Neural progenitor cell (in vitro differentiated cells): ENCODE results near the gene KCNK7.

Experiments used
- EZH2 ChIP-seq: fragments of 200-600 bp; sonication (generic); IDR thresholded peaks from 2 replicates; pipeline ENCODE4 v1.6.1; 2017; ENCODE audit warnings: antibody characterized with exemption, mild to moderate bottlenecking, moderate library complexity
- EZH2phosphoT487 ChIP-seq: fragments of 200-600 bp; sonication (generic); IDR thresholded peaks from 2 replicates; pipeline ENCODE4 v1.6.1; 2017; ENCODE audit warnings: antibody characterized with exemption
- TF ChIP-seq, protein P1 (sequence below): fragments of 200-600 bp; sonication (generic); IDR thresholded peaks from 2 replicates; pipeline ENCODE4 v1.5.1; 2017; ENCODE audit warnings: antibody characterized with exemption, mild to moderate bottlenecking

GRCh38 chr11:65555693-65556231 lies 39.8 kb downstream of the KCNK7 start:
- TF ChIP-seq, protein P1, sequence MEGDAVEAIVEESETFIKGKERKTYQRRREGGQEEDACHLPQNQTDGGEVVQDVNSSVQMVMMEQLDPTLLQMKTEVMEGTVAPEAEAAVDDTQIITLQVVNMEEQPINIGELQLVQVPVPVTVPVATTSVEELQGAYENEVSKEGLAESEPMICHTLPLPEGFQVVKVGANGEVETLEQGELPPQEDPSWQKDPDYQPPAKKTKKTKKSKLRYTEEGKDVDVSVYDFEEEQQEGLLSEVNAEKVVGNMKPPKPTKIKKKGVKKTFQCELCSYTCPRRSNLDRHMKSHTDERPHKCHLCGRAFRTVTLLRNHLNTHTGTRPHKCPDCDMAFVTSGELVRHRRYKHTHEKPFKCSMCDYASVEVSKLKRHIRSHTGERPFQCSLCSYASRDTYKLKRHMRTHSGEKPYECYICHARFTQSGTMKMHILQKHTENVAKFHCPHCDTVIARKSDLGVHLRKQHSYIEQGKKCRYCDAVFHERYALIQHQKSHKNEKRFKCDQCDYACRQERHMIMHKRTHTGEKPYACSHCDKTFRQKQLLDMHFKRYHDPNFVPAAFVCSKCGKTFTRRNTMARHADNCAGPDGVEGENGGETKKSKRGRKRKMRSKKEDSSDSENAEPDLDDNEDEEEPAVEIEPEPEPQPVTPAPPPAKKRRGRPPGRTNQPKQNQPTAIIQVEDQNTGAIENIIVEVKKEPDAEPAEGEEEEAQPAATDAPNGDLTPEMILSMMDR, result no peak
- no peak for TF ChIP-seq EZH2
- TF ChIP-seq EZH2phosphoT487, result no peak
